Upper lobe of right lung (tissue), 1 donor: ENCODE measurements around the gene MREG. TPM values are rescaled to one million over a fixed set of nuclear protein-coding genes. Genes with fewer than 3 reads are reported as not detected.

Source experiments
- ATAC-seq: fragments of 200-7000 bp; cut with Tn5 transposase; one replicate; pipeline ENCODE4 v1.9.1; 2020; ENCODE audit warnings: mild to moderate bottlenecking, moderate library complexity
- DNase-seq: peaks from one replicate; pipeline ENCODE4 v3.0.0-alpha.2; 2020
- H3K27ac ChIP-seq: fragments of 200-600 bp; one replicate; pipeline ENCODE4 v1.8.0; 2022
- H3K27me3 ChIP-seq: fragments of 200-600 bp; one replicate; pipeline ENCODE4 v1.8.0; 2022; ENCODE audit warnings: mild to moderate bottlenecking
- H3K36me3 ChIP-seq: fragments of 200-600 bp; one replicate; pipeline ENCODE4 v1.8.0; 2022
- H3K4me1 ChIP-seq: fragments of 200-600 bp; one replicate; pipeline ENCODE4 v1.8.0; 2022
- H3K4me3 ChIP-seq: fragments of 200-600 bp; one replicate; pipeline ENCODE4 v1.8.0; 2022; ENCODE audit warnings: mild to moderate bottlenecking
- H3K9me3 ChIP-seq: fragments of 200-600 bp; one replicate; pipeline ENCODE4 v1.8.0; 2022
- CTCF ChIP-seq: fragments of 200-600 bp; IDR thresholded peaks from one replicate; pipeline ENCODE4 v1.8.0; 2022; ENCODE audit warnings: antibody characterized with exemption
- intact Hi-C: fragments of 100-400 bp; cut with DNase I; formaldehyde crosslinking; loops from one replicate; pipeline ENCODE4 v1.11.0; 2022
- total RNA-seq: library from RNA; stranded (reverse); fragmentation: NEBNext Ultra II Directional; extraction: Animal tissue kit (Norgen Biotek cat#: 25700); gene quantifications from one replicate; pipeline ENCODE4 v1.2.1, GENCODE V29; 2021
- donor health status: DM: no; HTN: yes; CAD: no; lungs with severe emphysema.

Gene MREG
- total RNA-seq, 1 donor from 2014 or later: 16.8 TPM

DNA sequence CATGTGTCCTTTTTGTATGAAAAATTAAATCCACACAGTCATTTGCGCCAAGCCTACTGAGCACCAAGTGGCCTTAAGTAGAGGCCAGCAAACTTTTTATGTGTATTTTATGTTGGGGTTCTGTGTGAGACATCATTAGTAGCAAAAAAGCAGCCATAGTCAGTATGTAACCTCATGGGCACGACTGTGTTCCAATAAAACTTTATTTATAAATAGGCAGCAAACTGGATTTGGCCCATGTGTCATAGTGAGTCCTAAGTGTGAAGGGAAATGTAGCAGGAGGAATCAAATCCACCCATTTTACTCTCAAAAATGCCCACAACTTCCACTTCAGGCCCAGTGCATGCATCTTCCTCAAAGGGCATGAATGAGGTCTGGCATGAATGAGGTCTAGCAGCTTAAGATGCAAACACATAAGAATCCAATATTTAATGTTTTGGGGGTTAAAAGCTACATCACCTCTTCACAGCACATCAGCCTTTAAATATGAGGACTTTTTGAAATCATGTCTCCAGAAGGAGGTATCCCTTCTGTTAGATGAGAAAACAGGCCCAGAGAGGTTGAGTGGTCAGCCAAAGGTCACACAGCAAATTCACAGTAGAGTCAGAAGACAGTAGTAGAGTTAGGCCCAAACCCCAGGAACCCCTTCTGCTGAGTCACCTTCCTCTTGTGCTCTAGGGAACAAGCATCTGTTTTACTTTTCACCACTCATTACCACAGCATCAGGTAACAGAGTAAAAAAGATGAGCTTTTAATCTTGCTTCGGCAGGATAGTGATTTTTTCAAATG lies 45.6 kb downstream of the MREG start:
- Histone ChIP-seq H3K27ac (no peak overlapping the region), H3K27me3 (no peaks in the 10 kb centered on the region), H3K4me1 (no peaks in the 10 kb centered on the region), H3K36me3 (no peaks in the 10 kb centered on the region), H3K4me3 (no peak overlapping the region), H3K9me3 (no peaks in the 10 kb centered on the region)
- intact Hi-C loops: no loop called here
- no peak for TF ChIP-seq CTCF
- ATAC-seq (no peak), DNase-seq (no peak)

DNA sequence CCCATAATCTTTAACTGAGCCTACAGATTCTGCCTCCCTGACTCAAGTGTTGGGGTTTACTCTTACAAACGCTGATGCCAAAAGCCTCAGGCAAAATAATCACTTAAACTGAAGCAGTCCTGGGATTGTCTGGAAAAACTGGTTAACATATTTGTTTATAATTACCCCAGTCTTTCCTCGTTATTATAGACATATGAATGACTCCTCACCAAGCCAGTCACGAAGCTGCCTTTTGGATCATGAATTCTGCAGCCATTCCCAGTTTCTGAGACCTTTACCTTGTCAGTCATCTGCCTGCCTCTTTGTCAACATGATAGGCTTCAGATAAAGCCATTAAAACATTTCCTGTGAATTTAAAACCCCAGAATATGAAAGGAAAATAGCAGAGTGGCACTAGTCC lies 46.4 kb downstream of the MREG start:
- no peak for ATAC-seq
- H3K4me3 ChIP-seq: no peak overlapping the region
- intact Hi-C loops: no loop called here
- no peak for DNase-seq
- no peaks in the 10 kb centered on the region for H3K27me3 ChIP-seq
- no peaks in the 10 kb centered on the region for H3K4me1 ChIP-seq
- no peaks in the 10 kb centered on the region for H3K9me3 ChIP-seq
- no peak for TF ChIP-seq CTCF
- H3K36me3 ChIP-seq: no peaks in the 10 kb centered on the region
- no peak overlapping the region for H3K27ac ChIP-seq

DNA sequence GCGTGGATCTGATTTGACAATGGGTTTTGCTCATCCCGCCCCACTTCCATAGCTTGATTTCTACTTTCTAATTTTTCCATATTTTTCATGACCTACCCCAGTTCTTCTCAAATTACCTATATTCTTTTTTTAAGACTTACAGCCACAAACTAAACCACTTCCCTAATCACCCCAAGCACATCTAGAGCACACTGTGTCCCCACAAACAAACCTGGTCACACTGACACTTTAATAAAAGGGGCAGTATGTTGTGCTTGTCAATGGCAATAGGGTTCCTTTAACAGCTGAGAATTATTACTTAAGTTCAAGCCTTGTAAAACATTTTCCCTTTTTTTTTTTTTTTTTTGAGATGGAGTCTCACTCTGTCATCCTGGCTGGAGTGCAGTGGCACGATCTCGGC lies 47.1 kb downstream of the MREG start:
- H3K27ac ChIP-seq: no peak overlapping the region
- intact Hi-C loops: no loop called here

GRCh38 chr2:215965532-215966165 lies 47.7 kb downstream of the MREG start:
- DNase-seq (no peak), ATAC-seq (no peak)
- H3K4me3 ChIP-seq: no peak overlapping the region
- H3K36me3 ChIP-seq: no peaks in the 10 kb centered on the region
- TF ChIP-seq CTCF: no peak
- H3K4me1 ChIP-seq: no peaks in the 10 kb centered on the region
- H3K27ac ChIP-seq: no peak overlapping the region
- intact Hi-C loops: no loop called here
- H3K27me3 ChIP-seq: no peaks in the 10 kb centered on the region
- H3K9me3 ChIP-seq: no peaks in the 10 kb centered on the region

More for the DNA sequence above, 47.1 kb downstream of the MREG start:
- H3K4me1 ChIP-seq: no peaks in the 10 kb centered on the region
- no peak for TF ChIP-seq CTCF
- ATAC-seq (no peak), DNase-seq (no peak)
- H3K4me3 ChIP-seq: no peak overlapping the region
- no peaks in the 10 kb centered on the region for H3K36me3 ChIP-seq
- no peaks in the 10 kb centered on the region for H3K9me3 ChIP-seq
- no peaks in the 10 kb centered on the region for H3K27me3 ChIP-seq

- Histone ChIP-seq H3K27me3 (no peaks in the 10 kb centered on the region), H3K4me1 (no peaks in the 10 kb centered on the region), H3K4me3 (no peak overlapping the region), H3K9me3 (no peaks in the 10 kb centered on the region), H3K36me3 (no peaks in the 10 kb centered on the region), H3K27ac (no peak overlapping the region)
- TF ChIP-seq CTCF: no peak
- DNase-seq (no peak), ATAC-seq (peak; percentile 12)
- intact Hi-C loops: no loop called here
Observed at GRCh38 chr2:215961981-215962380, 51.4 kb downstream of the MREG start.
